CD4-positive, alpha-beta T cell treated with Interleukin-15 for 1 hour (primary cell): Measurements from ENCODE around the gene EPHB3.

Experiments
- DNase-seq: peaks from one replicate; pipeline ENCODE4 v3.0.0-alpha.2; 2020

Gene EPHB3

GRCh38 chr3:184561061-184561912 is at the start of gene EPHB3:
TSS of gene EPHB3 (plus strand) at chr3:184561785. CDS start at chr3:184562236, 451 bp downstream.
- peak; percentile 94 for DNase-seq

- no peak for DNase-seq
Measured at GRCh38 chr3:184512621-184513020, 49.0 kb upstream of the EPHB3 start.

GRCh38 chr3:184513276-184514170 is 48.1 kb upstream of the EPHB3 start:
- peak; percentile 81 for DNase-seq

- no peak for DNase-seq
Measured at GRCh38 chr3:184514171-184514490, 47.5 kb upstream of the EPHB3 start.

GRCh38 chr3:184523825-184524615 is 37.6 kb upstream of the EPHB3 start:
- DNase-seq, result no peak

- DNase-seq, result no peak
Measured at GRCh38 chr3:184524981-184525336, 36.6 kb upstream of the EPHB3 start.

GRCh38 chr3:184525337-184526087 is 36.1 kb upstream of the EPHB3 start:
- no peak for DNase-seq

- DNase-seq, result no peak
Measured at GRCh38 chr3:184526088-184526433, 35.5 kb upstream of the EPHB3 start.

- no peak for DNase-seq
Measured at GRCh38 chr3:184531626-184532280, 29.8 kb upstream of the EPHB3 start.

- DNase-seq, result no peak
Measured at GRCh38 chr3:184532940-184533732, 28.4 kb upstream of the EPHB3 start.

GRCh38 chr3:184537885-184538665 is 23.5 kb upstream of the EPHB3 start:
- no peak for DNase-seq

GRCh38 chr3:184538666-184539431 is 22.7 kb upstream of the EPHB3 start:
- no peak for DNase-seq

- DNase-seq, result no peak
Measured at GRCh38 chr3:184539801-184540435, 21.7 kb upstream of the EPHB3 start.

GRCh38 chr3:184540777-184541681 is 20.6 kb upstream of the EPHB3 start:
- DNase-seq, result peak; percentile 61

- DNase-seq, result no peak
Measured at GRCh38 chr3:184541886-184542562, 19.6 kb upstream of the EPHB3 start.

GRCh38 chr3:184542577-184542976 is 19.0 kb upstream of the EPHB3 start:
- no peak for DNase-seq

- no peak for DNase-seq
Measured at GRCh38 chr3:184543256-184543655, 18.3 kb upstream of the EPHB3 start.
